OCI-LY1 (cell line): ENCODE measurements around the gene DRD3.

ENCODE experiments used
- H2AFZ ChIP-seq: fragments of 200-600 bp; sonication (generic), shearing (Covaris generic); 2 replicates; pipeline ENCODE4 v1.6.0; 2014; ENCODE audit warnings: antibody characterized with exemption, mild to moderate bottlenecking, low read length
- H3F3A ChIP-seq: fragments of 200-600 bp; sonication (generic), shearing (Covaris generic); 2 replicates; pipeline ENCODE4 v1.6.0; 2014; ENCODE audit warnings: mild to moderate bottlenecking, antibody characterized with exemption, low read length, moderate library complexity; ENCODE audit not compliant: insufficient read depth
- H3K27ac ChIP-seq: fragments of 200-600 bp; sonication (generic); 2 replicates; pipeline ENCODE4 v1.5.1; 2014; ENCODE audit warnings: low read length, mixed run types, mild to moderate bottlenecking, low read depth; ENCODE audit not compliant: poor library complexity, severe bottlenecking
- H3K27me3 ChIP-seq: fragments of 200-600 bp; sonication (generic); 2 replicates; pipeline ENCODE4 v1.6.0; 2014; ENCODE audit warnings: antibody characterized with exemption, mild to moderate bottlenecking, low read length, moderate library complexity; ENCODE audit not compliant: insufficient read depth
- H3K36me3 ChIP-seq: fragments of 200-600 bp; sonication (generic); 2 replicates; pipeline ENCODE4 v1.6.1; 2014; ENCODE audit warnings: mild to moderate bottlenecking, antibody characterized with exemption, low read length, moderate library complexity, mixed read lengths; ENCODE audit not compliant: insufficient read depth
- H3K4me1 ChIP-seq: fragments of 200-600 bp; sonication (generic); 2 replicates; pipeline ENCODE4 v1.5.1; 2014; ENCODE audit warnings: mild to moderate bottlenecking, low read length, moderate library complexity; ENCODE audit not compliant: insufficient read depth, severe bottlenecking
- H3K4me2 ChIP-seq: fragments of 200-600 bp; sonication (generic), shearing (Covaris generic); 2 replicates; pipeline ENCODE4 v1.6.1; 2014; ENCODE audit warnings: low read length
- H3K4me3 ChIP-seq: fragments of 200-600 bp; sonication (generic); 2 replicates; pipeline ENCODE4 v1.5.1; 2014; ENCODE audit warnings: low read length, low read depth, mild to moderate bottlenecking, mixed read lengths; ENCODE audit not compliant: poor library complexity, severe bottlenecking
- H3K79me2 ChIP-seq: fragments of 200-600 bp; shearing (Covaris generic); 2 replicates; pipeline ENCODE4 v1.6.1; 2016; ENCODE audit warnings: mixed run types, low read length, mixed read lengths; ENCODE audit not compliant: insufficient read depth
- H3K9ac ChIP-seq: fragments of 200-600 bp; sonication (generic), shearing (Covaris generic); 2 replicates; pipeline ENCODE4 v1.6.1; 2014; ENCODE audit warnings: mild to moderate bottlenecking, low read length, mixed read lengths
- H3K9me2 ChIP-seq: fragments of 200-600 bp; sonication (generic), shearing (Covaris generic); 2 replicates; pipeline ENCODE4 v1.6.1; 2014; ENCODE audit warnings: low read depth, mild to moderate bottlenecking, low read length, mixed read lengths
- H3K9me3 ChIP-seq: fragments of 200-600 bp; shearing (Covaris generic); 2 replicates; pipeline ENCODE4 v1.6.1; 2014; ENCODE audit warnings: low read length, mixed read lengths
- H4K20me1 ChIP-seq: fragments of 200-600 bp; sonication (generic), shearing (Covaris generic); 2 replicates; pipeline ENCODE4 v1.6.0; 2016; ENCODE audit warnings: mild to moderate bottlenecking, low read length; ENCODE audit not compliant: insufficient read depth
- CTCF ChIP-seq: fragments of 200-600 bp; sonication (generic), shearing (Covaris generic); IDR thresholded peaks from 2 replicates; pipeline ENCODE4 v1.5.1; 2017; ENCODE audit warnings: mild to moderate bottlenecking, antibody characterized with exemption, low read length, moderate library complexity, mixed read lengths
- EZH2 ChIP-seq: fragments of 200-600 bp; sonication (generic), shearing (Covaris generic); IDR thresholded peaks from 2 replicates; pipeline ENCODE4 v1.8.0; 2017; ENCODE audit warnings: borderline replicate concordance, mixed run types, mild to moderate bottlenecking, antibody characterized with exemption, low read length, moderate library complexity, mixed read lengths

Gene DRD3

GRCh38 chr3:114219741-114220140, 40.9 kb upstream of the DRD3 start:
- H3K4me1 ChIP-seq = peaks cover 68% of the 10 kb centered on the region
- no peaks in the 10 kb centered on the region for H3F3A ChIP-seq
- peaks cover 6% of the 10 kb centered on the region; the same call in 1 of the 2 replicates for H3K9me3 ChIP-seq
- H3K9me2 ChIP-seq = no peaks in the 10 kb centered on the region
- H3K9ac ChIP-seq = peak overlapping the region; percentile 1; the same call in 1 of the 2 replicates
- H3K36me3 ChIP-seq = peaks cover 8% of the 10 kb centered on the region; the same call in 1 of the 2 replicates
- H3K4me3 ChIP-seq = no peak overlapping the region
- no peak for TF ChIP-seq EZH2
- TF ChIP-seq CTCF = no peak
- no peaks in the 10 kb centered on the region for H3K79me2 ChIP-seq
- H3K27ac ChIP-seq = peak overlapping the region; percentile 38
- H2AFZ ChIP-seq = no peak overlapping the region
- no peaks in the 10 kb centered on the region for H4K20me1 ChIP-seq
- H3K4me2 ChIP-seq = peak overlapping the region; percentile 31; the same call in 1 of the 2 replicates
- H3K27me3 ChIP-seq = no peaks in the 10 kb centered on the region

- peak; percentile 42; the same call in 1 of the 2 replicates for TF ChIP-seq CTCF
- no peak for TF ChIP-seq EZH2
- Histone ChIP-seq H3K9me2 (no peaks in the 10 kb centered on the region), H3K9ac (no peak overlapping the region; the same call in 1 of the 2 replicates), H3K4me2 (peak overlapping the region; percentile 41), H3K27ac (peak overlapping the region; percentile 31), H3K9me3 (no peaks in the 10 kb centered on the region), H3K27me3 (no peaks in the 10 kb centered on the region), H3F3A (0 out of 2 replicates have a peak, but pooled peaks cover 4% of the 10 kb centered on the region), H3K79me2 (no peaks in the 10 kb centered on the region), H3K36me3 (no peaks in the 10 kb centered on the region), H4K20me1 (no peaks in the 10 kb centered on the region), H2AFZ (no peak overlapping the region), H3K4me1 (peaks cover 78% of the 10 kb centered on the region), H3K4me3 (no peak overlapping the region)
Measured at GRCh38 chr3:114218578-114219185, 39.8 kb upstream of the DRD3 start.

GRCh38 chr3:114218006-114218405, 39.2 kb upstream of the DRD3 start:
- TF ChIP-seq CTCF (no peak), EZH2 (no peak)
- Histone ChIP-seq H3K27me3 (no peaks in the 10 kb centered on the region), H3K4me3 (no peak overlapping the region), H2AFZ (no peak overlapping the region), H3K4me2 (no peak overlapping the region; the same call in 1 of the 2 replicates), H4K20me1 (no peaks in the 10 kb centered on the region), H3F3A (0 out of 2 replicates have a peak, but pooled peaks cover 5% of the 10 kb centered on the region), H3K4me1 (peaks cover 78% of the 10 kb centered on the region), H3K9ac (no peak overlapping the region), H3K36me3 (no peaks in the 10 kb centered on the region), H3K9me2 (no peaks in the 10 kb centered on the region), H3K27ac (peak overlapping the region; percentile 31), H3K9me3 (no peaks in the 10 kb centered on the region), H3K79me2 (no peaks in the 10 kb centered on the region)
